Measurements from ENCODE around the gene ZNF577.

- no peak for TF ChIP-seq POLR2AphosphoS5 (IDR thresholded peaks at IDR 0.05; ENCODE audit: borderline replicate concordance, low read depth, low read length)
- TF ChIP-seq EZH2 (IDR thresholded peaks at IDR 0.05): no peak
- no peak for TF ChIP-seq FOXP2 (optimal IDR thresholded peaks at IDR 0.05; ENCODE audit: control extremely low read depth, extremely low read length, insufficient read depth)
Observed at GRCh38 chr19:51903192-51903591, 15.4 kb upstream of the ZNF577 start.
